Stimulated activated naive B cell treated with anti-CD40 and anti-IgM and Interleukin-4, amounts not matched to agents 10 μg/mL and 1 μg/mL and 100 μg/mL, for 72 hours (primary cell): Measurements from ENCODE around the gene UBR4.
"Not testable (repeated sequence)": the region's sequence is repeated elsewhere in the genome, so short reads cannot be mapped to it uniquely, and the experiment has no call there.

Source experiments
- ATAC-seq, 2 donors: fragments of 150-1000 bp; cut with Tn5 transposase; replicated peaks; 2 replicates each; pipeline ENCODE4 v1.10.0; 2021; ENCODE audit warnings: moderate library complexity in 1 of 2
- DNase-seq: peaks from one replicate; pipeline ENCODE4 v3.0.0; 2021
- H3K27ac Mint-ChIP-seq: one replicate; pipeline ENCODE4 v1.8.0; 2022; ENCODE audit warnings: mild to moderate bottlenecking, mixed read lengths
- H3K27me3 Mint-ChIP-seq, 2 donors: one replicate each; pipeline ENCODE4 v1.8.0; 2022; ENCODE audit warnings: mixed read lengths in 2 of 2
- H3K36me3 Mint-ChIP-seq, 2 donors: one replicate each; pipeline ENCODE4 v1.8.0; 2022; ENCODE audit warnings: mixed read lengths in 2 of 2, mild to moderate bottlenecking in 1 of 2
- H3K4me1 Mint-ChIP-seq, 2 donors: one replicate each; pipeline ENCODE4 v1.8.0; 2022; ENCODE audit warnings: mixed read lengths in 2 of 2, mild to moderate bottlenecking in 1 of 2
- H3K4me3 Mint-ChIP-seq, 2 donors: one replicate each; pipeline ENCODE4 v1.8.0; 2022; ENCODE audit warnings: mild to moderate bottlenecking in 2 of 2, mixed read lengths in 2 of 2, moderate library complexity in 1 of 2
- H3K9me3 Mint-ChIP-seq, 2 donors: one replicate each; pipeline ENCODE4 v1.8.0; 2022; ENCODE audit warnings: mixed read lengths in 2 of 2, mild to moderate bottlenecking in 1 of 2

The UBR4 gene

DNA sequence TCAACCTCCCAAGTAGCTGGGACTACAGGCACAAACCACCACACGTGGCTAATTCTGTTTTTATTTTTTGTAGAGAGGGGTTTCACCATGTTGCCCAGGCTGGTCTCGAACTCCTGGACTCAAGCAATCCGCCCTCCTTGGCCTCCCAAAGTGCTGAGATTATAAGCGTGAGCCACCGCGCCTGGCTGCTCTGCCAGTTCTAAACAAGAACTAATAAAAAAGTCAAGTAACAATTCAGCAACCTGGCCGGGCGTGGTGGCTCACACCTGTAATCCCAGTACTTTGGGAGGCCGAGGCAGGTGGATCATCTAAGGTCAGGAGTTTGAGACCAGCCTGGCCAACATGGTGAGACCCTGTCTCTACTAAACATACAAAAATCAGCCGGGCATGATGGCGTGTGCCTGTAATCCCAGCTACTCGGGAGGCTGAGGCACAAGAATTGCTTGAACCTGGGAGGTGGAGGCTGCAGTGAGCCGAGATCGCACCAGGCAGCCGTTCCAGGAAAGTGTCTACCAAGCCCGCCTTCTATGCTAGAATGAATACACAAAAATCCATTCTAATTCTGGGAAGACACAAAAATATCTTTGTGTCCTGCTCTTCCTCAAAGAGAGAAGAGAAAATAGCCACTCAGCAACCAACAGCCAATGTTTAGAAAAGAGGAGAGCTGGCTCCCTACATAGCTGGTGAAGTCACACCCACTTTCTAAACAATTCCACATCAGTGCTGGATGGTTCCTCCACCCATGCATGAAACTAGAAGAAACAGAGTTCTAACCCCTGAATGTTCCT, 21.9 kb upstream of the UBR4 start:
- not testable (repeated sequence) for DNase-seq, ATAC-seq, H3K4me3 Mint-ChIP-seq, H3K27me3 Mint-ChIP-seq, H3K4me1 Mint-ChIP-seq, H3K9me3 Mint-ChIP-seq
- H3K36me3 Mint-ChIP-seq, result peaks cover 26 to 46% of the 10 kb centered on the region in 2 donors
- H3K27ac Mint-ChIP-seq, result peak overlapping the region; percentile 20

- no peaks in the 10 kb centered on the region for H3K9me3 Mint-ChIP-seq
- DNase-seq (no peak), ATAC-seq (no peak)
- H3K27me3 Mint-ChIP-seq, result no peaks in the 10 kb centered on the region
- H3K27ac Mint-ChIP-seq, result no peak overlapping the region
- peaks cover 23 to 55% of the 10 kb centered on the region in 2 donors for H3K36me3 Mint-ChIP-seq
- no peak overlapping the region for H3K4me3 Mint-ChIP-seq
- H3K4me1 Mint-ChIP-seq, result no peaks in the 10 kb centered on the region
Measured at GRCh38 chr1:19229828-19230325, 19.8 kb upstream of the UBR4 start.

- no peaks in the 10 kb centered on the region for H3K4me1 Mint-ChIP-seq
- H3K4me3 Mint-ChIP-seq, result no peak overlapping the region
- DNase-seq (no peak), ATAC-seq (no peak)
- no peaks in the 10 kb centered on the region for H3K9me3 Mint-ChIP-seq
- H3K27ac Mint-ChIP-seq, result no peak overlapping the region
- peaks cover 29 to 60% of the 10 kb centered on the region in 2 donors for H3K36me3 Mint-ChIP-seq
- H3K27me3 Mint-ChIP-seq, result no peaks in the 10 kb centered on the region
Measured at GRCh38 chr1:19229229-19229628, 19.2 kb upstream of the UBR4 start.

GRCh38 chr1:19222979-19223824, 13.1 kb upstream of the UBR4 start:
- Mint-ChIP-seq H3K9me3 (no peaks in the 10 kb centered on the region), H3K36me3 (peaks cover 48 to 84% of the 10 kb centered on the region in 2 donors), H3K27me3 (no peaks in the 10 kb centered on the region), H3K4me1 (peaks cover 7 to 12% of the 10 kb centered on the region in 2 donors), H3K27ac (no peak overlapping the region), H3K4me3 (no peak overlapping the region)
- no peak for DNase-seq
- ATAC-seq, result no peak

DNA sequence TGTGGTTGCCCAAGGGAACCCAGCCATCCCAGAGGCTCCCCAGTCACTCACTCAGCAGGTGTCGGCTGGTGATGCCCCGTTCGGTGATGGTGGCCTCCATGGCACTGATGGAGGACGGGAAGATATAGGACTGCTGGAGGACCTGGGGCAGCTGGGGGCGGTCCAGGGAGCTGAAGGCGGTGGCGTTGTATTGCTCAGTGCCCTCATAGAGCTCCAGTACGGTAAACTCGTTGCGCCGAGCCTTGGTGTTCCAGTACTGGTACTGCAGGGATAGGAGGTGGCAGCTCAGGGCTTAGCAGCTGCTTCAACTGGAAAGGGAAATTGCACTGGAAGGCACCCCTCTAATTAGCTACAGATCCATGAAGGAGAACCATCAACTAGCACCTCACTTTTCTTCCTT, 12.5 kb upstream of the UBR4 start:
- Mint-ChIP-seq H3K36me3 (peaks cover 52 to 85% of the 10 kb centered on the region in 2 donors), H3K4me3 (no peak overlapping the region), H3K27ac (peak overlapping the region; percentile 42), H3K27me3 (no peaks in the 10 kb centered on the region), H3K9me3 (no peaks in the 10 kb centered on the region), H3K4me1 (peaks cover 7 to 12% of the 10 kb centered on the region in 2 donors)
- DNase-seq (no peak), ATAC-seq (no peak)

DNA sequence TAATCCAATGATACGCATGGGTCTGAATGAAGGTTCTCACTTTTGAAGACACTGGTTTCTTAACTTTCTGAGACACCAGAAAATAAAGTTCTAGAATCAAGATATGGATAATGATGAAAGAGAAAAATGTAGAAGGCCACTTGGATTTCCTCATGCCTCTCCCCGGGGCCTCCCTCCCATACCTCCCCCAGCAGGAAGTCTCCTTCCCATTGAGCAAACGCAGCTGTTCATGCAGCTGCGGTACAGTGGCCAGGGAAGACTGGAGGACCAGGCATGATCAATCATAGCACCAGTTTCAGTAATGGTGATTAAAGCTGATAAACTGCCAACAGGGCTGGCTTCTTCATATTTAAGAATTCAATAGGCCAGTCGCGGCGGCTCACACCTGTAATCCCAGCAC, 10.9 kb upstream of the UBR4 start:
- Mint-ChIP-seq H3K4me3 (no peak overlapping the region), H3K36me3 (peaks cover 48 to 80% of the 10 kb centered on the region in 2 donors), H3K4me1 (peaks cover 9 to 12% of the 10 kb centered on the region in 2 donors), H3K9me3 (no peaks in the 10 kb centered on the region), H3K27ac (peak overlapping the region; percentile 44), H3K27me3 (no peaks in the 10 kb centered on the region)
- ATAC-seq (no peak), DNase-seq (no peak)

GRCh38 chr1:19220080-19220846, 10.2 kb upstream of the UBR4 start:
- Mint-ChIP-seq H3K4me1 (peaks cover 10 to 14% of the 10 kb centered on the region in 2 donors), H3K4me3 (peak overlapping the region in 1 of 2 donors; percentile 18), H3K27me3 (no peaks in the 10 kb centered on the region), H3K9me3 (no peaks in the 10 kb centered on the region), H3K36me3 (peaks cover 50 to 76% of the 10 kb centered on the region in 2 donors), H3K27ac (peak overlapping the region; percentile 93)
- DNase-seq (no peak), ATAC-seq (peak in 1 of 2 donors; percentile 61)

- Mint-ChIP-seq H3K4me1 (peaks cover 12 to 16% of the 10 kb centered on the region in 2 donors), H3K36me3 (peaks cover 46 to 72% of the 10 kb centered on the region in 2 donors), H3K27ac (no peak overlapping the region), H3K27me3 (no peaks in the 10 kb centered on the region), H3K9me3 (no peaks in the 10 kb centered on the region), H3K4me3 (no peak overlapping the region)
- no peak for ATAC-seq
- DNase-seq, result no peak
Measured at GRCh38 chr1:19219451-19219850, 9.4 kb upstream of the UBR4 start.

GRCh38 chr1:19216585-19216984, 6.5 kb upstream of the UBR4 start:
- not testable (repeated sequence) for ATAC-seq, H3K27me3 Mint-ChIP-seq, DNase-seq, H3K9me3 Mint-ChIP-seq, H3K4me3 Mint-ChIP-seq
- H3K36me3 Mint-ChIP-seq, result peaks cover 34 to 60% of the 10 kb centered on the region in 2 donors
- H3K4me1 Mint-ChIP-seq, result peaks cover 20 to 37% of the 10 kb centered on the region in 2 donors
- peak overlapping the region; percentile 57 for H3K27ac Mint-ChIP-seq

DNA sequence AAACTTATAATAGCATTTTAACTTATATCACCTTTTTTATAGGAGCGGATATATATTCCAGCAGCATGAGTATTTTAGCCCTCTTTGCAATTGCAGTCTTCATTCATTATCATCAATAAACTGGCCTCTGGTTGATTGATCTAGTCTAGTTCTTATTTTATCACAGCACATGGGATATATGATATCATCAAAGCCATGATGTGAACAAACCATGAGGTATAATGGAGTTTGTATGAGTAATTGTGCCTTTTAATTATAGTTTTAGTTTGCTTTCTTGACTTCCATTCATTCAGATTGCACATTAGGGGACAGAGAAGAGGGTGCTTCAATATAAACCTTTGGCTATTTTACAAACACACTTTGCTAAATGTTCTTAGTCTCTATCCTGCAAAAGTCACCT, 3.5 kb upstream of the UBR4 start:
- no peak for DNase-seq
- Mint-ChIP-seq H3K9me3 (no peaks in the 10 kb centered on the region), H3K27me3 (no peaks in the 10 kb centered on the region), H3K36me3 (peaks cover 19 to 35% of the 10 kb centered on the region in 2 donors), H3K4me1 (peaks cover 15 to 40% of the 10 kb centered on the region in 2 donors), H3K27ac (no peak overlapping the region), H3K4me3 (no peak overlapping the region)
- ATAC-seq, result no peak

- Mint-ChIP-seq H3K9me3 (no peaks in the 10 kb centered on the region), H3K4me1 (peaks cover 18 to 50% of the 10 kb centered on the region in 2 donors), H3K4me3 (peak overlapping the region in 1 of 2 donors; percentile 51), H3K27me3 (no peaks in the 10 kb centered on the region), H3K27ac (no peak overlapping the region), H3K36me3 (peaks cover 15 to 27% of the 10 kb centered on the region in 2 donors)
- no peak for DNase-seq
- no peak for ATAC-seq
Measured at GRCh38 chr1:19212167-19212566, 2.1 kb upstream of the UBR4 start.

- peak overlapping the region; percentile 94 for H3K27ac Mint-ChIP-seq
- peaks cover 12 to 28% of the 10 kb centered on the region in 2 donors for H3K36me3 Mint-ChIP-seq
- no peak for DNase-seq
- H3K9me3 Mint-ChIP-seq, result no peaks in the 10 kb centered on the region
- H3K4me1 Mint-ChIP-seq, result peaks cover 21 to 59% of the 10 kb centered on the region in 2 donors
- peak overlapping the region; percentile 87 to 92 for H3K4me3 Mint-ChIP-seq
- no peak for ATAC-seq
- H3K27me3 Mint-ChIP-seq, result no peaks in the 10 kb centered on the region
Measured at GRCh38 chr1:19210772-19211549, 895 bp upstream of the UBR4 start.

- Mint-ChIP-seq H3K27me3 (no peaks in the 10 kb centered on the region), H3K36me3 (peaks cover 13 to 34% of the 10 kb centered on the region in 2 donors), H3K4me3 (peak overlapping the region; percentile 87 to 92), H3K9me3 (no peaks in the 10 kb centered on the region), H3K4me1 (peaks cover 29 to 69% of the 10 kb centered on the region in 2 donors), H3K27ac (peak overlapping the region; percentile 94)
- ATAC-seq, result peak; percentile 83 to 84
- DNase-seq, result peak; percentile 80
Measured at GRCh38 chr1:19209439-19209989, 552 bp downstream of the UBR4 start.
